ENCODE results near the gene AP1AR.
"Not testable (repeated sequence)": the region's sequence is repeated elsewhere in the genome, so short reads cannot be mapped to it uniquely, and the experiment has no call there.

AP1AR gene

GRCh38 chr4:112279025-112279881 is 47.7 kb downstream of the AP1AR start:
- no peak for DNase-seq (ENCODE audit: low read depth)

- no peak for DNase-seq (ENCODE audit: low read depth)
Observed at GRCh38 chr4:112279882-112280315, 48.3 kb downstream of the AP1AR start.

- no peak for DNase-seq (ENCODE audit: low read depth)
Observed at GRCh38 chr4:112280386-112281056, 48.9 kb downstream of the AP1AR start.

GRCh38 chr4:112281895-112282398 is 50.4 kb downstream of the AP1AR start:
- DNase-seq (ENCODE audit: low read depth), result not testable (repeated sequence)

- DNase-seq (ENCODE audit: low read depth), result no peak
Observed at GRCh38 chr4:112282860-112283667, 51.5 kb downstream of the AP1AR start.

GRCh38 chr4:112284166-112284565 is 52.6 kb downstream of the AP1AR start:
- no peak for DNase-seq (ENCODE audit: low read depth)

GRCh38 chr4:112284662-112285411 is 53.2 kb downstream of the AP1AR start:
- no peak for DNase-seq (ENCODE audit: low read depth)

- DNase-seq (ENCODE audit: low read depth), result no peak
Observed at GRCh38 chr4:112287258-112287989, 55.8 kb downstream of the AP1AR start.

GRCh38 chr4:112288455-112288854 is 56.9 kb downstream of the AP1AR start:
- DNase-seq (ENCODE audit: low read depth), result no peak

GRCh38 chr4:112289407-112290253 is 58.0 kb downstream of the AP1AR start:
- DNase-seq (ENCODE audit: low read depth), result no peak

GRCh38 chr4:112290341-112290740 is 58.8 kb downstream of the AP1AR start:
- DNase-seq (ENCODE audit: low read depth), result no peak

GRCh38 chr4:112296949-112297880 is 65.6 kb downstream of the AP1AR start, which contains the start of gene ALPK1:
Gene ALPK1 (plus strand): TSS chr4:112297369.
- DNase-seq (ENCODE audit: low read depth), result peak; percentile 76

GRCh38 chr4:112299721-112300120 is 68.1 kb downstream of the AP1AR start:
- no peak for DNase-seq (ENCODE audit: low read depth)

GRCh38 chr4:112302320-112303274 is 71.0 kb downstream of the AP1AR start:
- no peak for DNase-seq (ENCODE audit: low read depth)

- DNase-seq (ENCODE audit: low read depth), result not testable (repeated sequence)
Observed at GRCh38 chr4:112305477-112305876, 73.9 kb downstream of the AP1AR start.

- not testable (repeated sequence) for DNase-seq (ENCODE audit: low read depth)
Observed at GRCh38 chr4:112309263-112309791, 77.7 kb downstream of the AP1AR start.

GRCh38 chr4:112311516-112311915 is 79.9 kb downstream of the AP1AR start:
- no peak for DNase-seq (ENCODE audit: low read depth)
